ENCODE results near the gene NOXA1.

NOXA1 gene

GRCh38 chr9:137467896-137468295 lies 44.7 kb downstream of the NOXA1 start:
- DNase-seq: no peak

GRCh38 chr9:137470785-137471184 lies 47.6 kb downstream of the NOXA1 start:
- DNase-seq: no peak

GRCh38 chr9:137474271-137474670 lies 51.1 kb downstream of the NOXA1 start:
- DNase-seq: no peak

- DNase-seq: no peak
Measured at GRCh38 chr9:137475666-137476065, 52.5 kb downstream of the NOXA1 start.

- no peak for DNase-seq
Measured at GRCh38 chr9:137476856-137477255, 53.7 kb downstream of the NOXA1 start.

GRCh38 chr9:137477778-137478612 lies 54.8 kb downstream of the NOXA1 start:
- DNase-seq: no peak

- DNase-seq: no peak
Measured at GRCh38 chr9:137478613-137478961, 55.4 kb downstream of the NOXA1 start.

GRCh38 chr9:137478962-137479861 lies 56.0 kb downstream of the NOXA1 start:
- peak; percentile 31 for DNase-seq

- DNase-seq: no peak
Measured at GRCh38 chr9:137479892-137480685, 56.9 kb downstream of the NOXA1 start.

GRCh38 chr9:137480686-137481683 lies 57.8 kb downstream of the NOXA1 start:
- no peak for DNase-seq

GRCh38 chr9:137482094-137482781 lies 59.0 kb downstream of the NOXA1 start:
- DNase-seq: no peak

All from DMS79 treated with DMSO at 0.1 percent for 48 hours (cell line).